Stimulated activated CD4-positive, alpha-beta T cell treated with anti-CD3 and anti-CD28 coated beads, Interleukin-4, amount 100 ng/mL, for 1 hour (primary cell): ENCODE data around the gene BEST1.
A peak's percentile ranks its signal among the peaks of the same experiment; 100 is the strongest.

Experiments
- DNase-seq: peaks from one replicate; pipeline ENCODE4 v3.0.0-alpha.2; 2020

The BEST1 gene

DNA sequence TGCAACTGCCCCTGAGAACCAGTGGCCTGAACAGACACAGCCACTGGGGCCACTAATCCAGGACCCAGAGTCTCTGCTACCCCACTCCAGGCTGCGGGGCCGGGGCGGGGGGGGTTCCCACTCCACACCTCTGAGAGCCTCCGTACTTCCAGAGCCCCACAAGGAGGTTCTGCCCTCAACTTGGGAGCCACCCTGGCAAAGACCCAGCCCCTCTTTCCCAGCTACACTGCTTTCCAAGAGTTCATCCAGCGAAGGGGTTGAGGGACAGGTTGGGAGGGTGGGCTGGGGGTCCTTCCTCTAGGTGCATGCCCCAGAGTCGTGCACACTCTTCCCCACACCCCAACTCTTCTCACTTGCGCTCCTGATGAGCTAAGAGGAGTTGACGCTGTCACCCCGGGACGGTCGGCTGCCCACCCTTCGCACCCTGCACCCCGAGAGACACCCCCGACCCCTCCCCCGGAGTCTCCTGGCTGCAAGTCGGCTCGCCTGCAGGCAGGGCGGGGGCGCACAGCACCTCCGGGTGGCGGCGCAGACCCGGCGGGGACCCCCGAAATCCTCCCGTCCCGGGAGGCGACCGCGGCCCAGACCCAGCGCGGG lies 33.3 kb upstream of the BEST1 start:
- no peak for DNase-seq

DNA sequence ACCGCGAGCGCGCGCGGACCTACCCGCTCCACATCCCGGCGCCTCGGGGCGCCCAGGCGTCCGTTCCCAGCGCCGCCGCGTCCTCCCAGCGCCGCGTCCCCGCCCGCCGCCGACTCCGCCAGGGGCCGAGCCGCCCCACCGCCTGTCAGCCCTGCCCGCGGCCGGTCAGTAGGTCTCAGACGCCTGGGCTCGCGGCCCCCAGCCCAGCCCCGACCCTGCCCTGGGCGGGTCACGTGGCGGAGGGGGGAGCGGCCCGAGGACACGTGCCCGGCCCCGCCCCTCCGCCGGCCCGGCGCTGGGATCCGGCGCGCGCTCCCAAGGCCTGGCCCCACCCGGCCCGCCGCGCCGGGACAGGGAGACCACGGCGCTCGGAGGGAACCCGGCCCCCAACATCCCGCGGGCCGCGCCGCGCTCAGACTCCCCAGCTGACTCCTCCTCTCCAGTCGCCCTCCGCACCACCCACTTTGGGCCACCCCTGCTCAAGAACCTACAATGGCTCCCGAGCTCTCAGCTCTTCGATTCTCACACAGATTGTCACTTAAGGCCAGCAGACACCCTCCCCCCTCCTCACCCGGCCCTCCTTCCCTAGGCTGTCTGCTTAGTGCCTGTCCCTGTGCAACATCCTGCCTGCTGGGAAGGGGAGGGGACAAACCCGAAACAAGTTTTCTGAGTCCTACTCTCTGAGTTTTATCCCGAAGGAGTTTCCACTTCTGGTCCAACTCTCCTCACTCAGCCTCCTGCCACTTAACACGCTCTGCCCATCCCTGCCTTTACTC lies 32.6 kb upstream of the BEST1 start, which contains the start of gene RAB3IL1:
Gene RAB3IL1 (minus strand): TSS at position 233 of the 776 bp plus-strand sequence. CDS start 199 bp downstream, at position 34.
- no peak for DNase-seq

DNA sequence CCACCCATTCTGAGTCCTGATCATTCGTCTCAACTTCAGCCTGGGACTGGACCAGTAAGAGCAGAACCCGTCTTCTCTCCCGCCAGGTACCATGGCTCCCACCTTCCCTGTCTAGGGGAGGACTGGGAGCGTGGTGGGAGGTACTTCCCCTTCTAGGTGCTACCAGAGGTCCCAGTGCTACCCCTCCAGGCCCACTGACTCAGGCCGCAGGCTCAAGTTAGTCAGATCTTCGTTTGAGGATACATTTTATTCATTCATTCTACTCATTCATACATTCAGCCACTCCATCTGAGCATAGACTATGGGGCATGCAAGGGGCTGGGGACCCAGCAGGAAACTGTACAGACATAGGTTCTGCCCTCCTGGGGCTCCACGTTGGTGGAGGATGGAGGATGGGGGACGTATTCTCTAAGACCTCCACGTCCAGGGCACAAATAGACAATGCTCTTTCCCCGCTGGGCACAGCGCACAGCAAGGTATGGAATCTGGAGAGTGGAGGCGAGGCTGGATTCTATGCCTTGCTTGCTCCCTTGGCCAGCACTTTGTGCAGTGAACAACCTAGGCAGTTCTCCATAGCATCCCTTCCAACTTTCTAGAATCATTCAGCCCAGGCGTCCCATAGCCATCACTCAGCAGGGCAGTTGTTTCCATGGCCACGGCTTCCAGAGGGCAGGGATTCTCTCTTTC lies 31.8 kb upstream of the BEST1 start:
- DNase-seq: no peak

DNA sequence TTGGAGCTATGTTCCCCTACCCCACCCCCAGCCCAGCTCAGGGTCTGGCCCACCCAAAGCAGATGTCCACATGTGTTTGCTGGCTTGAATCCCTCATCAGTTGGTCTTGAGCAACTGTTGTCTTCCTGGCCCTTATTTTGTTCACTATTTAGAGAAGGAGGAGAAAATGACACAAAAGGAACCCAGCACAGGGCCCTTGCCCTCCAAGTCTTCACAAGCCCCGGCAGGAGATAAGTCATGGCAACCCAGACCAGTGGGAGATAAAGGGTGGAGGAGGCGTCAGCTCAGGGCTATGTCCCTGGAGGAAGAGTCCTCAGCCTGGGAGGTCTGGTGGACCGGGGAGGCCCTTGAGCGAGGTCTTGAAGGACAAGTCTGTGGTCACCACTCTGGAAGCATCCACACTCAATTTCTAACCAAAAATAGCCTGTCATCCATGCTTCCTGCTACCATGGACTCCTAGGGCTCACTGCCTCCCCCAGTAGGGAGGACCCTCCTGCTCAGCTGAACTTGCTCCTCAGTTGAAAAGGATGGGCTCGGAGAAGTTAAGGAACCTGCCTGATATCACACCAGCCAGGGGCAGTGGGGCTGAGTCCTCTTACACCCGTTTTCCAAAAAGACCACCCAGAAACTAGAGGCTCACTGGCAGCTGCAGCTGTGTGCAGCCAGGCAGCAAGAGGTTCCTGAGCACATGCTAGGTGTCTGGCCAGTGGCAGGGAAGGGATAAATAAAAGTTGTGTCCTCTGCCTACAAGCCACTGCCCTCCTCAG lies 31.0 kb upstream of the BEST1 start:
- no peak for DNase-seq

DNA sequence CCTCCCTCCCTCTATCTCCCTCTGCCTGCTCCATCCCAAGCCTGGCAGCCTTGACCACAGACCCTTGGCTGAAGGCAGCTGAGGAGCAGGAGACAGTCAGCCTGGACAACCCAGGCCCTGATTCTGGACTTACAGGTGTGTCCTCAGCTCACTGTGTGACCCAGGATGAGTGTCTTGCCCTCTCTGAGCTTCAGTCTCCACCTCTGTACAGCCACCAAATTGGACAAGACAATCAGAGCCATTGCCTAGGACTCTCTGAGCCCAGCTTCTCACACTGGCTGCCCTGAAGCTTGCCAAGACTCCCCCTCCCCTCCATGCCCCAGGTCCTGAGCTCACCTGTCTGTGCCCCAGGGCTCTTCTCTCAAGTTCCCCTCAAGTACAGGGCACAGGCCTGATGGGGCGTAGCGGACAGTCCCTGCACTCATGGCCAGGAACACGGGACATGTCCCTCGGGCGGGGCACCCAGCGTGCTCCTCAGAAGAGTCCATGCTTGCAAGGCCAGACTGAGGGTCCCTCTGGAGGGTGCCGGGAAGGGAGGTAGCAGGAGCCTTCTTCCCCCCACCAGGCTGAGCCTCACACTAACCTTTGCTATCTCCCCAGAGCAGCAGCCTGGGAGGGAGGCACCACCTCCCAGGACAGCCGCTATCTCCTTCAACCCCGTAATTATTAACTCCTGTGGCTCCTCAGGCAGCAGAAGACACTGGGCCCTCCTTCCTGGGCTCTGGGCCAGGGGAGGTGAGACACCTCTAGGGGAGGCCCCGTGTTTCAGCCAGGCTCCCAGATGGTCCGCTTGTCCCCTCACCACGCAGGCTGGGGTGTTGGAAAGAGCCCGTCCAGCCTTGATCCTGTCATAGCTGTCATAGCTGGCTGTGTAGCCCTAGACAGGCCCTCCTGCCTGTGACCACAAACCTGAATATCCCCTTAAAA lies 30.2 kb upstream of the BEST1 start:
- DNase-seq: no peak

DNA sequence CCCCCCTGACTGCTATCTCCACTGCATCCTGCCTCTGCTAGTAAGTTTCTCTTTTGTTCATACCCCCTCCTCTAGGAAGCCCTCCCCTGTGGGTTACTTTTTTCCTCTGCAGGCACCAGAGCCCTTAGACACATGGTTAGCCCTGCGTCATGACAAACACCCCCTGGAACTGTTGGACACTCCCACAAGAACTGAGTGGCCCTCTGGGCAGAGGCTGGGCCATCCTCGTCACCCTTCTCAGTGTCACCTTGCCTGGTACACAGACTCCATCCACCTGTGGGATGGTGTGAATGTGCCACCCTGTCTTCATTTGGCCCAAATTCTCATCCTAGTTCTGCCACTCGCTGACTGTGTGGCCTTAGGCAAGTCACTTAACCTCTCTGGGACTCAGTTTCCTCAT lies 28.7 kb upstream of the BEST1 start:
- no peak for DNase-seq

DNA sequence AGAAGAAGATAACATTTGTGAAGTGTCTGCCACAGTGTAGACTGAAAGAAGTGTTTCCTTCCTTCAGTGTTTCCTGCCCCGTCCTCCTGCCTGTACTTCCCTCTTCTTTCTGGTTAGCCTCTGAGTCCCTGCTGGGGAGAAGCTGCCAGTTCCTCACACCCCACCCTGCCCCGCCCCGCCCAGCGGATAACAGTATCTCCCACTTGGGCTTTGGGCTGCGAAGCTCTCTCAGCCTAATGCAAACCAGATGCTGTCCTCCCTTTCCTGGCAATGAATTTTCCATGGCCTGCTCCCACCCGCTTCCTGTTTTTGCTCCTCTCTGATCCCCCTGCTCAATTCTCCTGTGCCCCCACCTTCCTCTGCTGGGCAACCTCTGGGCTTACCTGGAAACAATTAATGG lies 27.6 kb upstream of the BEST1 start:
- DNase-seq: no peak

- no peak for DNase-seq
Observed at GRCh38 chr11:61923166-61924063, 26.7 kb upstream of the BEST1 start.

GRCh38 chr11:61924064-61924455 lies 26.1 kb upstream of the BEST1 start:
- DNase-seq: no peak

DNA sequence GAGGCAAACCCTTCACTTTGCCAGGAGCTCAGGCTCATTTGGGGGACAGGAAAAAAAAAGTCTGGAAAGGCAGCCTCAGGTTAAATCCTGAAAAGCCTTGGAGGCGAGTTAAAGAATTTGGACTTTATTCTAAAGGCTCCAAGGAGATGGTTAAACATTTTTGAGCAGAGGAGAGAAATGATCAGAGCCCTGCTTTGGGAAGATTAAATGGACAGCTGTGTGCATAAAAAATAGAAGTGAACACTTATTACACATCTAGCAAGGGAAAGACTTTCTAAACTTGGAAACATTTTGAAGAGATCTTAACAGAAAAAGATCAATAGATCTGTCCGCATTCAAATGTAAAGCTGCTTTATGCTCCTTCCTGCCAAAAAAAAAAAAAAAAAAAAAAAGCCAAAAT lies 24.4 kb upstream of the BEST1 start:
- no peak for DNase-seq

DNA sequence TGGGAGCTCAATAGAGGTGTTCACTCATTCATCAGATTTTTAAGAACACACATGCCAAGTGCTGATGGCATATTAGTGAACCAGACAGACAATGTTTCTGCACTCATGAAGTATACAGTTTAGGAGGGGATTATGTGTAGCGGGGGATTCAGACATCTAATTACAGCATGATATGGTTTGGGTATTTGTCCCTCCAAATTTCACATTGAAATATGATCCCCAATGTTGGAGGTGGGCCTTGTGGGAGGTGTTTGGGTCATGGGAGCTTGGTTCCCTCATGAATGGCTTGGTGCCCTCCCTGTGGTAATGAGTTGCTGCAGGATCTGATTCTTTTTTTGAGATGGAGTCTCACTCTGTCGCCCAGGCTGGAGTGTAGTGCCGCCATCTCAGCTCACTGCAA lies 23.9 kb upstream of the BEST1 start:
- DNase-seq: no peak

DNA sequence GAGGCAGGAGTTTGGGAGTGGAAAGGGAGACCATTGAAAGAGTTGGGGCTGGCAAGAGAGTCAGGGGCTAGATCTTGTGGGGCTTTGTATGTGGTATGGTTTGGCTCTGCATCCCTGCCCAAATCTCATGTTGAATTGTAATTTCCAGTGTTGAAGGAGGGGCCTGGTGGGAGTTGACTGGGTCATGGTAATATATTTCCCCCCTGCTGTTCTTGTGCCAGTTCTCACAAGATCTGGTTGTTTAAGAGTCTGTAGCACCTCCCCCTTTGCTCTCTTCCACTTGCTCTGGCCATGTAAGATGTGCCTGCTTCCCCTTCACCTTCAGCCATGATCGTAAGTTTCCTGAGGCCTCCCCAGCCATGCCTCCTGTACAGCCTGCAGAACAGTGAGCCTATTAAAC lies 22.6 kb upstream of the BEST1 start:
- no peak for DNase-seq

DNA sequence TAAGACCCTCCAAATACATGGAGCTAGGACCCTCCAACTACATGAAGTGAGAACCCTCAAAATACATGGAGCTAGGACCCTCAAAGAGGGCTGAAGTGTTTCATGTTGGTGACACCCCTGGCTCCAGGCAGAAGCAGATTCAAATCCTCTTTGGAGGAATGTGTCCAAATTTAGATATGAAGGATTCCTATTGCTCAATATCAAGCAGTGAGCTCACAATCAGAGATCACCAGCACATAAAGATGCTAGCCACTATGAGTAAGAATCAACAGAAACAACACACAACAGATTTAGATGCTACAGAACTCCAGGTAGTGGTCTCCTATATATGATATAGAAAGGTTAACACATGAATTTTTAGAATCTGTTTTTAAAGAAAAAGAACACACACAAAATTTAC lies 21.5 kb upstream of the BEST1 start:
- DNase-seq: no peak

- no peak for DNase-seq
Observed at GRCh38 chr11:61930933-61931332, 19.2 kb upstream of the BEST1 start.

DNA sequence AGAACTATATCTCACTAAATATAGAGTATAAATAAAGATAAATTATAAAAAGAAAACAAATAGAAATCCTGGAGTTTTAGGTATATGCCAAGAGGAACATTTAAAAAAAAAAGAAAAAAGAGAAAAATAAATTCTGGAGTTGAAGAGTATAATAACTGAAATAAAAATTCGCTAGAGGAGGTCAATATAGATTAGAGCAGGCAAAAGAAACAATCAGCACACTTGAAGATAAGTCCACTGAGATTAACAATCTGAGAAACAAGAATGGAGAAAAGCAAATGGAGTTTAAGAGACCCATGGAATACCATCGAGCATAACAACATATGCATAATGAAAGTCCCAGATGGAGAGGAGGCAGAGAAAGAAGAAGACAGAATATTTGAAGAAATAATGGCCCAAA lies 14.3 kb upstream of the BEST1 start:
- no peak for DNase-seq

DNA sequence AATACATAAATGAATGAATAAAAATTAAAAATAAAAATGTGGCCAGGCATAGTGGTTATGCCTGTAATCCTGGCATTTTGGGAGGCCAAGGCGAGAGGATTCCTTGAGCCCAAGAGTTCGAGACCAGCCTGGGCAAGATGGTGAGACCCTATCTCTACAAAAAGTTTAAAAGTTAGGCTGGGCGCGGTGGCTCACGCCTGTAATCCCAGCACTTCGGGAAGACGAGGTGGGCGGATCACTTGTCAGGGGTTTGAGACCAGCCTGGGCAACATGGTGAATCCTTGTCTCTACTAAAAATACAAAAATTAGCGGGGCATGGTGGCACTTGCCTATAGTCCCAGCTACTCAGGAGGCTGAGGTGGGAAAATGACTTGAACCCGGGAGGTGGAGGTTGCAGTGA lies 9.7 kb upstream of the BEST1 start:
- DNase-seq: no peak

- DNase-seq: no peak
Observed at GRCh38 chr11:61945191-61945590, 5.0 kb upstream of the BEST1 start.

GRCh38 chr11:61946894-61947293 lies 3.3 kb upstream of the BEST1 start:
- DNase-seq: no peak

GRCh38 chr11:61947486-61948210 lies 2.5 kb upstream of the BEST1 start:
- DNase-seq: peak; percentile 63

- no peak for DNase-seq
Observed at GRCh38 chr11:61948505-61948904, 1.6 kb upstream of the BEST1 start.
